Measurements from ENCODE around the gene HBB.

Gene HBB

GRCh38 chr11:5246772-5247471 lies 20.1 kb upstream of the HBB start:
- no peak for DNase-seq

- no peak for DNase-seq
Observed at GRCh38 chr11:5245155-5245554, 18.3 kb upstream of the HBB start.

DNA sequence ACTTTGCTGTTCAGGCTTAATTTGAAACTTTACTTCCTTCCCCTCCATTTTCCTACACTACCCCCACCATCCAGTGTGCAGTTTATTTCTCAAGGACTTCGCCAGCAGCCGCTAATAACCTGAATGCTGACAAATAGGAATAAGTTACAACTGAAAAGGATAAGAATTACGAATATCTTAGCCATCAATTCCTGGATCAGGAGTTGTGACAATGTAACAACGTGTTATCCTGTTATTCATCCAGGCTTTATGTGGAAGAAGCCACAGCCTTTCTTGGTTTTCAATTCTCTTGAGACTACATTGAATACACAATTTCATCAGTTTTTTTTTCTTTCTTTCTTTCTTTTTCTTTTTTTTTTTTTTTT lies 16.9 kb upstream of the HBB start:
- DNase-seq = no peak

DNA sequence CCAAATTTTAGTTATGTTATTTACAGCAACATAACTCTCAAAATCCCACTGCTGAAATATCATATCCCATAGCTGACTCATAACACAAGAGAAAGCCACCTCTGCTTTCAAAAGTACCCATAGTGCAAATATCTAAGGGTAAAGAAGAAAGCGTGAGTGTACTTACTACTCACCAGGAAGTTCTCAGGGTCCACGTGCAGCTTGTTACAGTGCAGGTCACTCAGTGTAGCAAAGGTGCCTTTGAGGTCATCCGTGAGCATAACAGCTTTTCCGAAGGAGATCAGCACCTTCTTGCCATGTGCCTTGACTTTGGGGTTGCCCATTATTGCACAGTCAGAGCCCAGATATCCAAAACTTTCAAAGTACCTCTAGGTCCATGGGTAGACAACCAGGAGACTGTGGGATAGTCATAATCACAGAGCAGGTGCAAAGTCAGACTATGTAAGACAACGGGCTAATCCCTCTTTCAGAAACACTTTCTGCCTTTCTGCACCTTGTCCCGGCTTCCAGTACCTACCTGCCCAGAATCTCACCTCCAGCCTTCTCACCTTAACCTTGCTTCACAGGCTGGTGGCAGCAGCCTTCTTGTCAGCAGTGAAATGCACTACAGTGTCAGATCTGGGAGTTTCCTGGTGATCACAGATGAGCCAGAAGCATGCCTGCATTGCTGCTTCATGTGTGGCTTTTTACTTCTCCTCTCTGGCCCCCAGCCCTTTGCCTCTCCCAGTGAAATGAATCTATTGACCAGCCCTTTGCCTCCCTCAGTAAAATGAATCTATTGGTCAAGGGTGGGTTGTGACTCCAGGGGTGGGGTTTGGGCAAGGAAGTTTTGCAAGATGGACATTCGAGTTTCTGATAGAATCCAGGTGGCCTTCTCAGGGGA lies 16.3 kb upstream of the HBB start:
- DNase-seq = no peak

DNA sequence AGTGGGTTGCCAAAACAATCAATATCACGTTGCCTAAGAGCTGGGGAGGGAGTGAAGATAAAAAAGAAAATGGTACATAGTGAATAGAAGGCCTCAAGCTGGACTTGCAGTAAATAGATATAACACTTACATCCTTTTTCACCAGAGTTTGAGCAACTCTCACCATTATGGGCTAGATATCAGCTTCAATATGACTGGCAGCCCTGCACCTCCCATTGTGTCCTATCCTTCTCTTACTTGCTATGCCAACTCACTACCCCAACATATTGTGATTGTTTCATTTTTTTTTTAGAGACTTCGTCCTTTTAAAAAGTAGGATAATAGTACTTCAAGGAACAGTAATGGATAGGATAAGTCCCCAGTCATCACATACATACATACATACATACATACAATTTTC lies 15.3 kb upstream of the HBB start:
- DNase-seq = no peak

- DNase-seq = no peak
Observed at GRCh38 chr11:5241458-5241857, 14.6 kb upstream of the HBB start.

DNA sequence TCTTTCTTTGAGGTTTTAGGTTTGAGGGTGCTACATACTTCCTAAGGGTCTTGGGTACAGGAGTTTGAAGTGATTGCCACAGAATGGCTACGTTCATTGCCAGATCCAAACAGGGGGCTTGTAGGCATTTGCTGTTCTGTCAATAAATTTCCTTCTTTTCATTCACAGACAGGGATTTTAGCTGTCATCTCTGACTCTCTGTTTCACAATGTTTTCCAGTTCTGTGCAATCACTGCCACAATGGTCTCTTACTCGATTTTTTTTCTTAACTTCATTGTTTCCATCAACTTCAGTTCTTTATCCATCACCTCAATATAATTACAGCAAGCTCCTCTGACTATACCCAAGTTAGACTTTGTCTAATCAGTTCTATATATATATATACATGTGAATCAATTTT lies 13.6 kb upstream of the HBB start:
- no peak for DNase-seq

GRCh38 chr11:5240056-5240455 lies 13.2 kb upstream of the HBB start:
- no peak for DNase-seq

GRCh38 chr11:5239046-5239445 lies 12.2 kb upstream of the HBB start:
- DNase-seq = no peak

- no peak for DNase-seq
Observed at GRCh38 chr11:5238486-5238885, 11.6 kb upstream of the HBB start.

DNA sequence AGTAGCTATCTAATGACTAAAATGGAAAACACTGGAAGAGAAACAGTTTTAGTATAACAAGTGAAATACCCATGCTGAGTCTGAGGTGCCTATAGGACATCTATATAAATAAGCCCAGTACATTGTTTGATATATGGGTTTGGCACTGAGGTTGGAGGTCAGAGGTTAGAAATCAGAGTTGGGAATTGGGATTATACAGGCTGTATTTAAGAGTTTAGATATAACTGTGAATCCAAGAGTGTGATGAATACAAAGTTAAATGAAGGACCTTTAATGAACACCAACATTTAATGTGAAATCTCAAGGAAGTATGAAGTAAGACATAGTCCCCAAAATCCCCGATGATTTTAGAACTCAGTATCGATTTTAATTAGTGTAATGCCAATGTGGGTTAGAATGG lies 10.5 kb upstream of the HBB start:
- DNase-seq = no peak

GRCh38 chr11:5235364-5236095 lies 8.7 kb upstream of the HBB start:
- DNase-seq = no peak

- no peak for DNase-seq
Observed at GRCh38 chr11:5234381-5234834, 7.5 kb upstream of the HBB start, which contains the start of gene HBD. Gene HBD (minus strand): TSS chr11:5234483. CDS start chr11:5234433, 50 bp downstream.

GRCh38 chr11:5233307-5233706 lies 6.4 kb upstream of the HBB start:
- no peak for DNase-seq

DNA sequence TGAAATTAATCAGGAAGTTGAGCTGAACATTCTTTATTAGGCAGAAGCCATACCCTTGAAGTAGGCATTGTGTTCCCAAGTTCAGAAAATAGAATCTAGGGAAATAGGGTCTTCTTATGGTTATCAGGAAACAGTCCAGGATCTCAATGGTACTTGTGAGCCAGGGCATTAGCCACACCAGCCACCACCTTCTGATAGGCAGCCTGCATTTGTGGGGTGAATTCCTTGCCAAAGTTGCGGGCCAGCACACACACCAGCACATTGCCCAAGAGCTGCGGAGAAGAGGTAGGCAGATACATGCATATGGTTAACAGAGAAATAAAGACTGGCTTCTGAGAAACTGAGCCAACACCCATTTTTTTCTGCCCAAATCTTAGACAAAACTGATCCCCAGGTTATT lies 6.0 kb upstream of the HBB start:
- no peak for DNase-seq

GRCh38 chr11:5232176-5232575 lies 5.3 kb upstream of the HBB start:
- DNase-seq = no peak

DNA sequence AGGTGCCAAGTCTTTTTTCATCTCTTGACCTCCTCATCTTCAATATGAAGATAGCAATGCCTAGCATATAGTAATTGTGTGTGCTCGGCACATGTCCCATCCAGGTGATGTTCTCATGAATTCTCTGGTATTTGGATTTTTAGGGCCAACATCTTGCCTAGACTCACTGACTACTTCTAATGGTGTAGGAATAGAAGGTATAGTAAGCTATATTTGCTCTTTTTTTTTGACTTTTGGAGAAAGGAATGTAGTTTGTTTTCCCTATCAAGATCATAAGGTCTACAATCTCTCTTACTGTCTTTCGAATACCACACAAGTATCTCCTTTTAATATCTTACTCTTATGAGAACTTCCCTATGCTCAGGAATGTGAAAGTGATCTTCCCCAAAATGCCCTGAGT lies 4.2 kb upstream of the HBB start:
- DNase-seq = no peak

DNA sequence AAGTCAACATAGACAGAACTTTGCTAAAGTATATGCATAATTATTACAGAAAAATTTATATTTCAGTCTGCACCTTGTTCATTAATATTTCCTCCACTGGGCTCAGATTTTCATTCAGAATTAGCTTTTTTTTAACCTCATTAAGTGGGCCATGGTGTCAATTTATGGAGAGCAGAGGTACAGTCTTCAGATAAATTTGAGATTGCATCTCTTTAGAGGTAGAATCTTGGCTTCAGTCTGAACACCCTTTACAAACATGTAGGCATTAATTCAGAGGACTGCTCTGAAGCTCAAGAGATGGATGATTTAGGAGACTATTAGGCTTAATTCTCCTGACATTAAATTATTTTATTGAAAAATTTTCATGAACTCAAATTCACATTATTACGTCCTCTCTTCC lies 3.4 kb upstream of the HBB start:
- DNase-seq = no peak

DNA sequence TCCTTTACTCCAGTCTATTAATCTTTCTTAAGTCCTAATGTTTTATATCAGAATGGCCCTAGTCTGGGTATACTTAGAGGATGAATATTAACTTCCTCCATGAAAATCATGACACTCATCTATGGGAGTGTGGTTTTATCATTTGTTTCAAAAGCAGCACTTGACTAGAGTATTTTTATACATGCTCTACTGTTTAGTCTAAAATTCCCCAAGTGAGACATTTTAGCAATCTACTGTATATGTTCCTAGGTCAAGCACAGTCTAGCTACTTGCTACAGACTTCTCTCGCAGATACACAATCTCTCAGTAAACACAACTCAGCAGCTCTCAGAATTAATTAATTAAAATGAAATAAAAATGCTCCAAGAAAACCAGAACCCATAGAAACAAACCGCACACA lies 2.9 kb upstream of the HBB start:
- DNase-seq = no peak

DNA sequence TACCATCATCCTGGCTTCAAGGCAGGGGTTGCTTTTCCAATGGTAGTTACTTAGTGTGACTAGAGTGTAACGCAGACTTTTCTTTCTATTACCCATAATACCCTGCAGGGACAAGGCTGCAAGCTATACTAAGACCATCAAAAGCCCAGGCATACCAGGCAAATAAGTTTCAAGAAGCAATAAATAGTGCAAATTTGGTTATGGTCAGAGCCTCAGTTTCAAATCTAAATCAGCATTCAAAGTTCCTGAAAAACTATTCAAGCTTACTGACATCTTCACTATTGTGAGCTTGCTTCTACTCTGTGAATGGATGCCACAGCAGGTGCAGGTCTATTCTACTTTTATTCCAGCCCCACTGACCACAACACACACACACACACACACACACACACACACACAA lies 2.5 kb upstream of the HBB start:
- no peak for DNase-seq

- no peak for DNase-seq
Observed at GRCh38 chr11:5228124-5228523, 1.3 kb upstream of the HBB start.

- no peak for DNase-seq
Observed at GRCh38 chr11:5227681-5228080, 810 bp upstream of the HBB start.

GRCh38 chr11:5225480-5225871 lies 1.4 kb downstream of the HBB start:
- DNase-seq = no peak

All from CD4-positive, alpha-beta T cell treated with Interleukin-4 for 1 hour (primary cell).